G401.6 (cell line): ENCODE results near the gene AGO3.
"Not testable (repeated sequence)": the region's sequence is repeated elsewhere in the genome, so short reads cannot be mapped to it uniquely, and the experiment has no call there.

Experiments used
- FAIRE-seq: peaks from 2 replicates; lab custom pipeline; 2012; peaks lifted over from hg19 to GRCh38; lab: Jason Lieb, UNC

The AGO3 gene

DNA sequence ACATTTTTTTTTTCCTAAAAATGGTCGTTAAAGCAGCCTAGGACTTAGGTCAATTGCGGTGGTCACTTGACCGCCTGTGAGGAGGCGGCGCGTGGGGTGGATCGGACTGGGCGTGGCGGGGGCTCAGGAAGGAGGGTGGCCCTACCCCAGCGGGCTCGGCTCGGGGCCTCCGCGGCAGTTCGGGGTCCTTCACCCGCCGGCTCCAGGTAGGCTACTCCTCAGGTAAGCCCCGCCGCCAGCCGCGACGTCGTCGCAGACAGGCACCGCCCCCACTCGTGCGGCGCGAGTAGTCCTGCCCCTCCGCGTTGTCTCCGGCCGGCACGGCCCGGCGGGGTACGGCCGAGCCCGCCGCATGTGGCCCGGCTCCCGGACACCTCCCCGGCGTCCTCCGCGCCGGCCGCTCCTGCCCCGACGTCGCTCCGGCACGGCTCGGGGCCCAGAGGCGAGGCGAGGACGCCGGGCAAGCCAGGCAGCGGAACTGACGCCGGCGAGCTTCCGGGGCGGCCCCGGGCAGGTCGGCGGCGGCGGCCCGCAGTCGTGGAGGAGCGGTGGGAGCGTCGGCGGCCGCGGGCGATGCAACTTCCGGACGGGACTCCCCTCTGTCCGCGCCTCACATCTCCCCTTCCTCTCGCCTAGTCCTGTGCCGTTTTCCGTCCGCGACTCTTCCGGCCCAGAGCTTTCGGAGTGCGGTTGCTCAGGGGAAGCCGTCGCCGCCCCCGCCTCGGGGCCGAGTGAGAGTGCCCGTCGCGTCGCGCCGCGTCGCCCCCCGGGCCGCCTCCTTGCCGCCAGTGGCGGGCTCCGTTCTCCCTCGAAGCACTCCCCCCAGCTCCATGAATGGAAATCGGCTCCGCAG lies at the start of gene AGO3:
TSS of gene AGO3 (plus strand) at position 513 of the 853 bp plus-strand sequence. CDS start at position 835, 322 bp downstream.
- FAIRE-seq = no peak

DNA sequence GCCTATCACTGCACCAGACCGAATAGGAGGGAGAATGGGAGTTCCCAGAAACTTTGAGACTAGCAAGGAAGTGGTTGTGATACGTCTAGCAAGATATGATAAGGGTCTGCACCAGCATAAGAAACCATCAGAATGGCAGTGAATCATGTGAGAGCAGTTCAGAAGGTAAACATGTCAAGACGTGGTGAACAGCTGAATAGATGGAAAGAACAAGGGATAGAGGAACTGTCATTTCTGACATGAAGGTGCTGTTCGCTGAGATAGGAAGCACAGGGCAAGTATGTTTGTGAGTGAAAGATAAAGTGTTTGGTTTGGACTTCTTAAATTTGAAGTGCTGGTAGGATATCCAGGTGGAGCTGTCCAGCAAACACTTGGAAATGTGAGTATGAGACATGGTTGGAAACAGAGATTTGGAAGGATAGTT lies 49.0 kb upstream of the AGO3 start:
- FAIRE-seq = no peak

GRCh38 chr1:35882586-35882944 lies 48.3 kb upstream of the AGO3 start:
- no peak for FAIRE-seq

DNA sequence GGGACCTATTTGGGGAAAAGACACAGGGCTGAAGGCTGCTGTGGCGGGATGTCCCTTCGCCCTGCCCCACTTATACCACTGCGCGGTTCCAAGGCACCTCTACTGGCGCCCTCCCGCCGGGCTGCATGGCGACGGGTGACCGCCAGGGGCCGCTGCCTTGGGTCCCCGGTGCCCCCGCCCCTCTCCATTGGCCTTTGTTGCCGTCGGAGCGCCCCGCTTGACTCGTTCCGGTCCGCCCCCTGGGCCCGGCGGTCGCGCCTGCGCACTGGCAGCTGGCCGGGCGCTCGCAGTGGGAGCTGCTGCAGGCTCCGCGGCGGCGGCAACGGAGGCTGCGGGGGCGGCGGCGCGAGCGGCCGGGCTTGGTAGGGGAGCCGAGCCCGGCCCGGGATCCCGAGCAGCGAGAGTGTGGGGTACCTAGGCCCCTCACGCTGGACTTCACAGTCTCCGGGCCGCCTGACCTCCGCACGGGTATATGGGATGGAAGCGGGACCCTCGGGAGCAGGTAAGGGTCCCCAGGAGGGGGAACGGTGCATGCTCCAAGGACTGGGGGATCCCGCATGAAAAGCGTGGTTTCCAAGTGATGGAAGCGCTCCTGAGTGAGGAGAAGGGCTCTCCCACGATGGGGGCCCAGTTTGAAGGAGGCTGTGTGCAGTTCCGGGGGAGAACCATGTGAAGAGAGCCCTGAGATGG lies 47.8 kb upstream of the AGO3 start, which contains the start of gene AGO1:
TSS of gene AGO1 (plus strand) at position 265 of the 690 bp plus-strand sequence. CDS start at position 478, 213 bp downstream.
- FAIRE-seq = no peak

- no peak for FAIRE-seq
These were observed 47.2 kb upstream of the AGO3 start for GRCh38 chr1:35883635-35884101.

DNA sequence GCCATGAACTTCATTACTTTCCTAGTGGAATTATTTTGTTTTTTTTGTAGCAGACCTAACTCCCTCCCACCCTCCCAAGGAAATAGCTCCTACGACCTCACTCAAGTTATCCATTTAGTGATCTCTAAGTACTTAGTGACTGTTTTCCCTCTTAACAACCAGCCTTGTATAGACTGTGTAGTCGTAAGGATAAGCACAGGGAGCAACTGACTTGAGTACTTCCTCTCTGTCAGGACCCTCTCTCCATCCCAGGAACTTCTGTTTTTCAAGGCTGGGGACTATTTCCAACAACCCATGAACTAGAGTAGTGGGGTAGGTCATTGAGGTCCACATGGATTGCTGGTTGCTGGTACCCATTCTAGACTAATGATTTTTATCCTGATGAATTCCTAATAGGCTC lies 46.0 kb upstream of the AGO3 start:
- FAIRE-seq = no peak

GRCh38 chr1:35885961-35886558 lies 44.8 kb upstream of the AGO3 start:
- no peak for FAIRE-seq

DNA sequence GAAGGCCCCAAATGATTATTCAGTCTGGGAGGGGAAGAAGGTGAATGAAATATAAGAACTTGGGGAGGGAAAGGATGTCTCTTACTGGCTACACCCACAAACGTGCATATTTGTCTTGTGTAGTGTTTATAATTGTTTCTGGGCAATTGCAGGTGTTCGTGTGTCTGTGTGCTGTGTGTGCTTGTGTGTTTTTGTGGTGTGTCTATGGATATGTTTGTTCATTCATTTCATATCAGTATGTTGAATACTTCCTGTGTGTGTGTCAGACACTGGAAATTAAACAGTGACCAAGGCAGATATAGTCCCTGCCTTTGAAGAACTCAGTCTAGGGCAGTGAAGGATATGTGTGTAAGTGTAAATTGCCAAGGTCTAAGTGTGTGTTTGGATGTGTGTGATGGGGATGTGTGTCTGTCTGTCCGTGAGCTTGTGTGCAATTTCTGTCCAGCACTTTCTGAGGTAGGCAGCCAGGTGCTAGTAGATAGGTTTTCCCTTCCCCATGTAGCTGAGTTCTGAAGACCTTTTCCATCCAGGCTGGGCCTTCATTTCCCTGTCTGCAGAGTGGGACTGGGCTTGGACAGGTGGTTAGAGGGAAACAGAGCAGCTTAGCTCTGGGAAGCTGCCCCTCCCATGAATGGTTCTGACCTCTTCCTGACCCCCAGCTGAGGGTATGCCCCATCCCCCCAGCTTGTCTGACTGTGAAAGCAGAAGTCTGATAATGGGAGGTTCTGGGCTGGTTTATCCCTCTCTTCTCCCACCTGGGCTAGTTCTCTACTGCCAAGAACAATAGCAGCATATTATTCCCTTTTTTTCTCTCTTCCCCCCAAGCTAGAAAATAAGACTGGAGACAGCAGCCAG lies 44.1 kb upstream of the AGO3 start:
- FAIRE-seq = no peak

DNA sequence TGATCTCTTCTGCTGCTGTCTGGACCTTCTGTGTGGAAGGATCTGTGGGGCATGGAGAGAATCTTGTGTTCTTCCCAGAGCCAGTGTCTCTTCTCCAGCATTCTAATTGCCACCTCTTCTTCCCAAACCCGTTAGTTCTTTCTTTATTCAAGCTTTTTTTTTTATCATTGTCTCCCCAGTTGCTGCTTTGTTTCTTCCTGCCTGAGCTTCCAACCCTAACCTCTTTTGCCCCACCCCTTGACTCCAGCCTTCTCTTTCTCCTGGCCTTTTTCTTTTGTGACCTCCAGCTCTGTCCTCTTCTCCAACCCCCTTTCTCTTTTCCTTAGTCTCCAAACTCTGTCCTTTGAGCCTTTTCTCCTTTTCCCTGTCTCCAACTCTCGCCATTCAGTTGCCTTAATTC lies 43.4 kb upstream of the AGO3 start:
- FAIRE-seq = no peak

GRCh38 chr1:35888255-35888654 lies 42.6 kb upstream of the AGO3 start:
- no peak for FAIRE-seq

GRCh38 chr1:35888981-35889380 lies 41.9 kb upstream of the AGO3 start:
- FAIRE-seq = not testable (repeated sequence)

DNA sequence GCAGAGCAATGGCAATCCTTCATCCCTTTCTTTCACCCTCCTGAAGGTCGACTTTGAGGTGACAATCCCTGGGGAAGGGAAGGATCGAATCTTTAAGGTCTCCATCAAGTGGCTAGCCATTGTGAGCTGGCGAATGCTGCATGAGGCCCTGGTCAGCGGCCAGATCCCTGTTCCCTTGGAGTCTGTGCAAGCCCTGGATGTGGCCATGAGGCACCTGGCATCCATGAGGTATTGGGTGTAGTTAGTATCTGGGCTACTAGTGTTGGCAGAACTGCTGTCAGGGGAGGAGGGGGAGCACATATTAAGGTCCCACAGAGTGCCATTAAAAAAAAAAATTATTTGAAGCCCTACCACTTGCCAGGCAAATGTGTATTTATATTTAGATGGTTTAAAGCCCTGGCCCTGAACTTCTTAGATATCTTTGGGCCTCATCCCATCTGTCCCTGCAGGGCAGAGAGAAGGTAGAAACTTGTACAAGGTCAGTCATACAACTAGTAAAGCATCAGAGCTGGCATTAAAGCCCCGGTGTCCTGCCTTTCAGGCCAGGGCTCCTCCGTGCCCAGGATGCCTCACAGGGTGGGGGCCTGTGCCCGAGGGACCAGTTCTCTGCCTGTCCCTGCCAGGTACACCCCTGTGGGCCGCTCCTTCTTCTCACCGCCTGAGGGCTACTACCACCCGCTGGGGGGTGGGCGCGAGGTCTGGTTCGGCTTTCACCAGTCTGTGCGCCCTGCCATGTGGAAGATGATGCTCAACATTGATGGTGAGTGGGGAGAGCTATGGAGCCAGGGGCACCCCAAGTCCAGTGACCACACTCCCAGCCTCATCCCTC lies 37.6 kb upstream of the AGO3 start:
- no peak for FAIRE-seq

DNA sequence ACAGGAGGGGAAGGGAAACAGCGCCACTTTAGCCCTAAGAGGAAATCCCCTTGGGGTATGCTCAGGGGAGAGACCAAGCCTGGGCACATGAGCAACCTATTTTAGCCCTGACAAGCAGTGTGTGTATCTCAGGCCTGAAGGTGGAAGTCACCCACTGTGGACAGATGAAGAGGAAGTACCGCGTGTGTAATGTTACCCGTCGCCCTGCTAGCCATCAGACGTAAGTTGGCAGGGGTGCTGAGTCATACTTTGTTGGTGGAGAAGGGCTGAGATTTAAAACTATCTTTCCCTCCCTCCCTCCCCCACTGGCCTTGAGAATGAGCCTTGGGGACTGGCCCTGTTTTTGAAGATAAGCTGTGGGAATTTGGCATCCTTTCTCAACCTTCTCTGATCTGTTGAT lies 36.7 kb upstream of the AGO3 start:
- FAIRE-seq = no peak

GRCh38 chr1:35894656-35895055 lies 36.2 kb upstream of the AGO3 start:
- no peak for FAIRE-seq

- FAIRE-seq = no peak
These were observed 31.0 kb upstream of the AGO3 start for GRCh38 chr1:35899941-35900340.

- no peak for FAIRE-seq
These were observed 29.7 kb upstream of the AGO3 start for GRCh38 chr1:35901235-35901634.

DNA sequence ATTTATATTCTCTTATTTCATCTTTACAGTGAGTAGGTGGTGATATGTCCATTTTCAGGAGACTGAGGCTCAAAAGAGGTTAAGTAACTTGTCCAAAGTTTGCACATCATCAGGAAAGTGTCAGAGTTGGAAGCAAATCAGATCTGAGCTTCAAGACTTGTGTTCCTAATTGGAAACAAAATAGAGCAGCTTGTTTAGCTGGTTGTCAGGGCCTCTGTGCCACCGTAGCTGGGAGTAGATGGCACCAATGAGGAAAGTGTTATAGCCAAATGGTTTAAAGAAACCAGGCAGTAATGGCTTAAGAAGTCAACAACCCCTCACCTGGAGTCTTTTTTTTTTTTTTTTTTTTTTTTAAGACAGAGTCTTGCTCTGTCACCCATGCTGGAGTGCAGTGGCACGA lies 28.2 kb upstream of the AGO3 start:
- FAIRE-seq = no peak

DNA sequence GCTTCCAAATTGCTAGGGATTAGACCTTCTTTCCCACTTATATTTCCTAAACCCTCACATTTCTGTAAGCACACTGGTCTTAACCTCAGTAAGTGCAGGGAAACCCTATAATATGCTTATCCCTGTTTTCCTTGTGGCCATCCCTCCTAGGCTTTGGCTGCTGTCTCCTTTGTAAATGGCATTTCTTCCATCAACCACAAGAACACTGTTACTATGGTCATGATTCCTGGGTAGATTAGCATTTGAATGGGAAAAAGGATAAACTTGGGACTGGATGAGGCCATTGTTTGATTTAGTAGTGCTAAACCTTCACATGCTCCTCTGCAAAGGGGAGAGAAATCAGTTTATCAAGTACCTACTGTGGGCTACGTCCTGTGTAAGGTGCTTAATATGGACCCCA lies 16.2 kb upstream of the AGO3 start:
- no peak for FAIRE-seq

DNA sequence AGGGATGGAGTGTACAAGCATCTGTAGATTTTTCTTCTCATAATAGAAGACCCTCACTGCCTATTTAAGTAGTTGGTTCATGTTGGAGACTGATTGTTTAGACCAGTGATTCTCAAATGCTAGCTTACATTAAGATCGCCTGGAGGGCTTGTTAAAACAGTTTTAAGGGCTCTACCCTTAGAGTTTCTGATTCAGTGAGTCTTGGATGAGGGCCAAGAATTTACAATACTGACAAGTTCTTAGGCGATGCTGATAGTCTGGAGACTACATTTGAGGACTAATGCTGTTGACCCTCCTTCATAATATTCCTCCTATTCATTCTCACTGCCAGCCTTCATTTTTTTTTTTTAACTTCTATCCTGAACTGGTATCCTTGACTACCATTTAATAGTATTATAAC lies 15.2 kb upstream of the AGO3 start:
- no peak for FAIRE-seq

DNA sequence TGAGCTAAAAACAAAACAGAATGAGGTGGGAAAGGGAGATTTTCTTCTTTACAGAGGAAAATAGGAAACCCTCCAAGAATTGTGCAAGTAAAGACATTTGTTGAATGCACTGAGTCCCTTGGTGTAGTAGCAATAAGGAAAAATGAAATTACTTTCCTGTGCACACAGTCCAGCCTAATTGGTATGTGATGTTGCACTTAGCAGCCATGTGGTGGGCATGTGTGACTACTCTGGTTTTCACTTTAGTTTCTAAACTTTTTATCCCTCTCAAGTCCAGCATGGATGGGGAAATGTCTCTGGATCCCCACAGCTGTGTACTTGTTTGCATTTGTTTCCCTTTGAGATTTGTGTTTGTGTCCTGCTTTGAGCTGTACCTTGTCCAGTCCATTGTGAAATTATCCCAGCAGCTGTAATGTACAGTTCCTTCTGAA lies 7.1 kb upstream of the AGO3 start:
- FAIRE-seq = no peak

GRCh38 chr1:35924838-35925237 lies 6.1 kb upstream of the AGO3 start:
- FAIRE-seq = no peak
